GM12878 (cell line): ENCODE data around the gene GM2A. TPM values are rescaled to one million over a fixed set of nuclear protein-coding genes. Genes with fewer than 3 reads are reported as not detected.

Source experiments
- BCLAF1 ChIP-seq: fragments of 450-650 bp; IDR thresholded peaks from 2 replicates; pipeline ENCODE4 v1.6.1; 2017; ENCODE audit warnings: antibody characterized with exemption, mild to moderate bottlenecking, moderate library complexity
- BHLHE40 ChIP-seq, 2 experiments: fragments of 450-650 bp in 1 of 2; IDR thresholded peaks; 2 replicates each; pipeline ENCODE4 v1.6.1; 2011 to 2017; ENCODE audit warnings: low read depth in 2 of 2, borderline replicate concordance in 1 of 2, improper control_type of control experiment in 1 of 2, low read length in 1 of 2, mild to moderate bottlenecking in 1 of 2
- BRCA1 ChIP-seq: IDR thresholded peaks from 2 replicates; pipeline ENCODE4 v1.6.1; 2011; ENCODE audit warnings: low read depth, low read length, improper control_type of control experiment
- CBFB ChIP-seq: IDR thresholded peaks from 2 replicates; pipeline ENCODE4 v1.6.1; 2016; ENCODE audit warnings: antibody characterized with exemption, low read depth
- CBX5 ChIP-seq: sonication (generic); IDR thresholded peaks from 2 replicates; pipeline ENCODE4 v1.6.1; 2016; ENCODE audit warnings: low read depth, moderate library complexity, mild to moderate bottlenecking, inconsistent platforms
- CHD4 ChIP-seq: fragments of 200-600 bp; sonication (generic); IDR thresholded peaks from 2 replicates; pipeline ENCODE4 v1.6.1; 2016; ENCODE audit warnings: mild to moderate bottlenecking
- E2F8 ChIP-seq: fragments of 450-650 bp; IDR thresholded peaks from 2 replicates; pipeline ENCODE4 v1.6.1; 2018; ENCODE audit warnings: mild to moderate bottlenecking, low read depth, moderate library complexity; ENCODE audit not compliant: partially characterized antibody
- EGR1 ChIP-seq, 2 experiments: IDR thresholded peaks; 1 replicate in 1 of 2; 2 replicates in 1 of 2; pipeline ENCODE4 v1.6.1; 2011 to 2012; ENCODE audit warnings: low read depth in 2 of 2, low read length in 2 of 2, borderline replicate concordance in 1 of 2, mild to moderate bottlenecking in 1 of 2, moderate library complexity in 1 of 2
- MTA3 ChIP-seq: IDR thresholded peaks from 2 replicates; pipeline ENCODE4 v1.6.1; 2012; ENCODE audit warnings: low read length, inconsistent platforms, borderline replicate concordance
- MYB ChIP-seq: fragments of 150-350 bp; IDR thresholded peaks from 2 replicates; pipeline ENCODE4 v1.6.1; 2014; ENCODE audit warnings: mild to moderate bottlenecking, low read depth, low read length, borderline replicate concordance
- NFYA ChIP-seq: IDR thresholded peaks from 2 replicates; pipeline ENCODE4 v1.6.1; 2011; ENCODE audit warnings: low read depth, mild to moderate bottlenecking, low read length, improper control_type of control experiment, borderline replicate concordance
- POLR2AphosphoS5 ChIP-seq: IDR thresholded peaks from 2 replicates; pipeline ENCODE4 v1.6.1; 2011; ENCODE audit warnings: mild to moderate bottlenecking, low read length, inconsistent platforms
- RCOR1 ChIP-seq: conservative IDR thresholded peaks from 2 replicates; pipeline ENCODE4 v1.6.1; 2012; ENCODE audit warnings: low read depth, low read length, improper control_type of control experiment
- SUPT20H ChIP-seq: IDR thresholded peaks from 2 replicates; pipeline ENCODE4 v1.6.1; 2011; ENCODE audit warnings: low read depth, mild to moderate bottlenecking, low read length, moderate library complexity, borderline replicate concordance; ENCODE audit not compliant: control insufficient read depth
- SUZ12 ChIP-seq: fragments of 200-600 bp; sonication (generic); IDR thresholded peaks from one replicate; pipeline ENCODE4 v1.6.1; 2018; ENCODE audit warnings: antibody characterized with exemption, mild to moderate bottlenecking; ENCODE audit not compliant: unreplicated experiment
- YY1 ChIP-seq: IDR thresholded peaks from 2 replicates; pipeline ENCODE4 v1.6.1; 2011; ENCODE audit warnings: low read depth, mild to moderate bottlenecking, low read length
- polyA plus RNA-seq, 11 experiments: library from polyadenylated mRNA; depleted of rRNA in 4 of 11; unstranded in 6 of 11; stranded (reverse) in 5 of 11; fragments of >200 nt; fragmentation: Nextera tagmentation in 4 of 11; fragmentation: Illumina TruSeq in 1 of 11; extraction: Ambion mirVana in 4 of 11; extraction: Trizol in 1 of 11; gene quantifications; 1 replicate in 1 of 11; 2 replicates in 10 of 11; pipeline versions ENCODE4 v1.2.1 to v1.2.3, GENCODE V29; 2011 to 2016; ENCODE audit warnings: inconsistent platforms in 2 of 11, missing spikeins in 2 of 11, low read depth in 1 of 11
- total RNA-seq, 4 experiments: library from RNA; depleted of rRNA in 3 of 4; stranded (reverse); fragments of >200 nt in 3 of 4; fragmentation: Illumina TruSeq in 1 of 4; extraction: Trizol in 1 of 4; gene quantifications; 2 replicates each; pipeline versions ENCODE4 v1.2.1 to v1.2.3, GENCODE V29; 2013 to 2021
- TF ChIP-seq, protein P1 (sequence below): IDR thresholded peaks from 2 replicates; pipeline ENCODE4 v1.6.1; 2011; ENCODE audit warnings: borderline replicate concordance, low read depth, mild to moderate bottlenecking, moderate library complexity, mixed read lengths, low read length; ENCODE audit not compliant: insufficient read depth; ENCODE audit errors: extremely low read length
- TF ChIP-seq, protein P2 (sequence below): fragments of 450-650 bp; IDR thresholded peaks from 2 replicates; pipeline ENCODE4 v1.6.1; 2016; ENCODE audit warnings: mild to moderate bottlenecking

Gene GM2A
- total and polyA plus RNA-seq, 10 of the 15 experiments (the other 5 are each of a cell fraction or from before 2014, with no cell fraction given), result 33.6 to 106 (median 68.2) TPM

DNA sequence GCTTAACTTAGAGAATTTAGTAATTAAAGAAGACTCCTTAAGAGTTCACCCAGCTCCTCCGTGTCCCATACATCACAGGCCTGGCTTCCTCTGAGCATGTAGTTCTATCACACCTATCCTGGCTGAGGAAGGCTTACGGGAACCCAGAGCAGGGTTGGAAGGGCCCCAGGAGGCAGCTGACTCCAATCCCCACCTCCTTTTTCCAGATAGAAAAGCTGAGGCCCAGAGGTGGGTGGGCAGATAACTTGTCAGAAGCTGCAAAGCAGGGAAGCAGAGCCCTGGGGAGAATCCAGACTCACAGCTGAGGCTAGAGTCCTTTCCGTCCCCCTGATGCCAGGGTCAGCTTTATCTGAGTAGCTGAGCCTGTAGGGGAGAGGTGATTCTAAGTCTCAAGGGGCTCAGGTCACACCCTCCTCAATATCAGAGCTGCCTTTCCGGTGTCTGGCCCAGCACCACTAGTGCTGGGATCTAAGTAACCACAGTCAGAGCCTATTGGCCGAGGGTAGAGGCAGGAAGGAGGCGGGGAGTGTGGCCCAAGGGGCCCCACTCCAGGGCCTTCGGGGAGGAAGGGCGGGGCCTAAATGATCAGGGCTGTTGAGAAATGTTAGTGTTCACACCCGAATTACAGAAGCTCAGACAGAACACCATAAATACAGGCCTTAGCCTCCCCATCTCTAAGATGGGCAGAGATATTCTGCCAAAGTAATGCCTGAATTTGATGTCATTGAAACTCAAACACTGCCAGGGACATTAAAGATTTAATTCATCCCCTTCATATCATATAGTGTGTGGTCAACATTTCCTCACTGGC is 39.0 kb upstream of the GM2A start (continued):
- TF ChIP-seq BCLAF1, result no peak
- TF ChIP-seq POLR2AphosphoS5, result peak; percentile 98
- TF ChIP-seq, protein P1, sequence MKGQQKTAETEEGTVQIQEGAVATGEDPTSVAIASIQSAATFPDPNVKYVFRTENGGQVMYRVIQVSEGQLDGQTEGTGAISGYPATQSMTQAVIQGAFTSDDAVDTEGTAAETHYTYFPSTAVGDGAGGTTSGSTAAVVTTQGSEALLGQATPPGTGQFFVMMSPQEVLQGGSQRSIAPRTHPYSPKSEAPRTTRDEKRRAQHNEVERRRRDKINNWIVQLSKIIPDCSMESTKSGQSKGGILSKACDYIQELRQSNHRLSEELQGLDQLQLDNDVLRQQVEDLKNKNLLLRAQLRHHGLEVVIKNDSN, result peak; percentile 19
- no peak for TF ChIP-seq RCOR1
- TF ChIP-seq YY1, result 0 out of 2 replicates have a peak, but pooled peaks have one; percentile 31
- no peak for TF ChIP-seq BRCA1
- peak; percentile 60; the same call in 1 of the 2 replicates for TF ChIP-seq CBFB
- peak in 1 of 2 experiments; percentile 64; a peak in 2 of 4 replicates for TF ChIP-seq BHLHE40 (IDR thresholded peaks at IDR 0.05; ENCODE audit: borderline replicate concordance in 1 of 2, low read depth in 2 of 2, low read length in 1 of 2)
- TF ChIP-seq SUPT20H, result no peak
- TF ChIP-seq MTA3, result no peak
- TF ChIP-seq, protein P2, sequence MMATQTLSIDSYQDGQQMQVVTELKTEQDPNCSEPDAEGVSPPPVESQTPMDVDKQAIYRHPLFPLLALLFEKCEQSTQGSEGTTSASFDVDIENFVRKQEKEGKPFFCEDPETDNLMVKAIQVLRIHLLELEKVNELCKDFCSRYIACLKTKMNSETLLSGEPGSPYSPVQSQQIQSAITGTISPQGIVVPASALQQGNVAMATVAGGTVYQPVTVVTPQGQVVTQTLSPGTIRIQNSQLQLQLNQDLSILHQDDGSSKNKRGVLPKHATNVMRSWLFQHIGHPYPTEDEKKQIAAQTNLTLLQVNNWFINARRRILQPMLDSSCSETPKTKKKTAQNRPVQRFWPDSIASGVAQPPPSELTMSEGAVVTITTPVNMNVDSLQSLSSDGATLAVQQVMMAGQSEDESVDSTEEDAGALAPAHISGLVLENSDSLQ, result no peak; the same call in 1 of the 2 replicates
- no peak for TF ChIP-seq NFYA
- TF ChIP-seq CBX5, result no peak
- no peak for TF ChIP-seq SUZ12
- no peak for TF ChIP-seq CHD4
- peak; percentile 28 for TF ChIP-seq E2F8
- TF ChIP-seq MYB, result no peak
- TF ChIP-seq EGR1 (IDR thresholded peaks at IDR 0.05; ENCODE audit: borderline replicate concordance in 1 of 2, low read depth in 2 of 2, low read length in 2 of 2), result no peak
